Measurements from ENCODE around the gene ZNHIT2. TPM values are rescaled to one million over a fixed set of nuclear protein-coding genes. Genes with fewer than 3 reads are reported as not detected.

ZNHIT2 gene
- total RNA-seq, 1 experiment from 2014 or later = 48.2 TPM

DNA sequence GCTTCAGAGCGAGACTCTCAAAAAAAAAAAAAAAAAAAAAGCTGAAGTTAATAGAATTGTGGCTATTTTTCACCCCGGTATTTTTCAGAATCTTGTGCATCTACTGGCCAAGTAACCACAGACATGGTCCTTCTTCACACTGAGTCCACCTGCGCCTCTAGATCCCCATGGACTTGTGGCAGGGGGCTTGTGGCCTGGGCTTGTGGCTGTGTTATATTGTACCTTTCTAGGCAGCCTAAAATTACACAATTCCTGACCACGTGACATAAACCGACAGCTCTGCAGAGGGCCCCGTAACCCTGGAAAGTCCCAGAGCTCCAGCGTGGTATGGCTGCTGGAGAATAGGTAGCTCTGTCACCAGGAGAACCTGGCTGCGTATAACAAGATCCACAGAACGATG lies 48.3 kb downstream of the ZNHIT2 start:
- H2AFZ ChIP-seq (ENCODE audit: low read length) = no peak overlapping the region
- no peak for ATAC-seq
- ChIA-PET CTCF (no interaction called here), POLR2A (ENCODE audit: unreplicated experiment) (interaction anchor here (0.6 kb wide), 1 partner anchor 28 kb away, joined by 4 read pairs; the partner anchor contains the start of gene SAC3D1)
- H3K9me3 ChIP-seq (ENCODE audit: low read length) = no peaks in the 10 kb centered on the region
- H3K36me3 ChIP-seq (ENCODE audit: low read depth, low read length) = no peaks in the 10 kb centered on the region
- no peaks in the 10 kb centered on the region for H3K9me2 ChIP-seq (replicated peaks; ENCODE audit: low read length)
- TF ChIP-seq EZH2phosphoT487 (IDR thresholded peaks at IDR 0.05; ENCODE audit: borderline replicate concordance, low read length) (no peak), EZH2 (IDR thresholded peaks at IDR 0.05; ENCODE audit: low read length, unreplicated experiment) (no peak)
- TF ChIP-seq, protein P1, sequence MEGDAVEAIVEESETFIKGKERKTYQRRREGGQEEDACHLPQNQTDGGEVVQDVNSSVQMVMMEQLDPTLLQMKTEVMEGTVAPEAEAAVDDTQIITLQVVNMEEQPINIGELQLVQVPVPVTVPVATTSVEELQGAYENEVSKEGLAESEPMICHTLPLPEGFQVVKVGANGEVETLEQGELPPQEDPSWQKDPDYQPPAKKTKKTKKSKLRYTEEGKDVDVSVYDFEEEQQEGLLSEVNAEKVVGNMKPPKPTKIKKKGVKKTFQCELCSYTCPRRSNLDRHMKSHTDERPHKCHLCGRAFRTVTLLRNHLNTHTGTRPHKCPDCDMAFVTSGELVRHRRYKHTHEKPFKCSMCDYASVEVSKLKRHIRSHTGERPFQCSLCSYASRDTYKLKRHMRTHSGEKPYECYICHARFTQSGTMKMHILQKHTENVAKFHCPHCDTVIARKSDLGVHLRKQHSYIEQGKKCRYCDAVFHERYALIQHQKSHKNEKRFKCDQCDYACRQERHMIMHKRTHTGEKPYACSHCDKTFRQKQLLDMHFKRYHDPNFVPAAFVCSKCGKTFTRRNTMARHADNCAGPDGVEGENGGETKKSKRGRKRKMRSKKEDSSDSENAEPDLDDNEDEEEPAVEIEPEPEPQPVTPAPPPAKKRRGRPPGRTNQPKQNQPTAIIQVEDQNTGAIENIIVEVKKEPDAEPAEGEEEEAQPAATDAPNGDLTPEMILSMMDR (conservative IDR thresholded peaks at IDR 0.05; ENCODE audit: low read depth, low read length) = no peak
- H4K20me1 ChIP-seq (ENCODE audit: low read length) = no peaks in the 10 kb centered on the region
- no peaks in the 10 kb centered on the region for H3F3A ChIP-seq (ENCODE audit: low read length, unreplicated experiment)
- intact Hi-C loops (cut with micrococcal nuclease) = no loop called here
- H3K27me3 ChIP-seq (ENCODE audit: low read length) = no peaks in the 10 kb centered on the region
- H3K79me2 ChIP-seq (ENCODE audit: low read length) = no peaks in the 10 kb centered on the region
- no peak overlapping the region for H3K4me2 ChIP-seq (ENCODE audit: low read length)
- no peak overlapping the region for H3K9ac ChIP-seq (ENCODE audit: low read length)
- no peaks in the 10 kb centered on the region for H3K4me1 ChIP-seq (ENCODE audit: insufficient read depth, low read length)
- DNase-seq = no peak
- H3K27ac ChIP-seq (ENCODE audit: low read length) = no peak overlapping the region
- no peak overlapping the region for H3K4me3 ChIP-seq (ENCODE audit: low read length)
- no TSS peak for BruUV-seq (replicated peaks)

GRCh38 chr11:65067446-65067845 lies 50.1 kb downstream of the ZNHIT2 start:
- Histone ChIP-seq H3F3A (ENCODE audit: low read length, unreplicated experiment) (no peaks in the 10 kb centered on the region), H3K27me3 (ENCODE audit: low read length) (no peaks in the 10 kb centered on the region), H4K20me1 (ENCODE audit: low read length) (no peaks in the 10 kb centered on the region), H3K9me2 (replicated peaks; ENCODE audit: low read length) (no peaks in the 10 kb centered on the region), H2AFZ (ENCODE audit: low read length) (no peak overlapping the region), H3K4me1 (ENCODE audit: insufficient read depth, low read length) (no peaks in the 10 kb centered on the region), H3K4me2 (ENCODE audit: low read length) (no peak overlapping the region), H3K4me3 (ENCODE audit: low read length) (no peak overlapping the region), H3K36me3 (ENCODE audit: low read depth, low read length) (no peaks in the 10 kb centered on the region), H3K27ac (ENCODE audit: low read length) (no peak overlapping the region), H3K9me3 (ENCODE audit: low read length) (no peaks in the 10 kb centered on the region), H3K9ac (ENCODE audit: low read length) (no peak overlapping the region), H3K79me2 (ENCODE audit: low read length) (no peaks in the 10 kb centered on the region)
- TF ChIP-seq EZH2 (IDR thresholded peaks at IDR 0.05; ENCODE audit: low read length, unreplicated experiment) (no peak), EZH2phosphoT487 (IDR thresholded peaks at IDR 0.05; ENCODE audit: borderline replicate concordance, low read length) (no peak)
- TF ChIP-seq, protein P1 (conservative IDR thresholded peaks at IDR 0.05; ENCODE audit: low read depth, low read length) = no peak
- ChIA-PET POLR2A (ENCODE audit: unreplicated experiment) (no interaction called here), CTCF (no interaction called here)
- intact Hi-C loops (cut with micrococcal nuclease) = no loop called here
- DNase-seq (no peak), ATAC-seq (no peak)
- BruUV-seq (replicated peaks) = no TSS peak

DNA sequence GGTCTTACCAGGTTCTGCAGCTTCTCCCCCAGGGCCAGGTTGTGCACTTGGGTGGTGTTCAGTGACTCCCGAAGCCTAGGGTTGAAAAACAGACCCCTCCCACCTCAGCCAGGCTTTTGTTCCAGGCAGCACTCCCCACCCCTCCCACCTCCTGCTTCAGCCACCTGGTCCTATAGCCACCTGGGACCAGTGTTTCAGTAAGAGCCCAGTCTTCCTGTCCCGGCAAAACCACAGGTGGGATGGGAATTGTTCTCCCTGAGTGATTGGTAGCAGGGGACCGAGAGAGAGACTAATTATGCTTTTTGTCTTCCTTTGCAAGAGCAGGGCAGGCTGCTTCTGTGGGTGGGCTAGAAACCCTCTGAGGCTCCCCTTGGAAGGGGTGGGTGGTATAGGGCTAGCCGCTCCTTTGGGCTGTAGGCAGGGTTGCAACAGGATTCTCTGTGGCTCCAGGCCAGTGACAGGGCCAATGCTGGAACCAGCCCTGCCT lies 50.7 kb downstream of the ZNHIT2 start:
- CTCF ChIA-PET = no interaction called here
- no peak for DNase-seq
- TF ChIP-seq EZH2phosphoT487 (IDR thresholded peaks at IDR 0.05; ENCODE audit: borderline replicate concordance, low read length) (no peak), EZH2 (IDR thresholded peaks at IDR 0.05; ENCODE audit: low read length, unreplicated experiment) (no peak)
- TF ChIP-seq, protein P1 (conservative IDR thresholded peaks at IDR 0.05; ENCODE audit: low read depth, low read length) = no peak
- H3K9me2 ChIP-seq (replicated peaks; ENCODE audit: low read length) = no peaks in the 10 kb centered on the region
- H3K27me3 ChIP-seq (ENCODE audit: low read length) = no peaks in the 10 kb centered on the region
- intact Hi-C loops (cut with micrococcal nuclease) = no loop called here
- no peak overlapping the region for H3K4me2 ChIP-seq (ENCODE audit: low read length)
- H4K20me1 ChIP-seq (ENCODE audit: low read length) = no peaks in the 10 kb centered on the region
- H3K36me3 ChIP-seq (ENCODE audit: low read depth, low read length) = no peaks in the 10 kb centered on the region
- ATAC-seq = no peak
- no peaks in the 10 kb centered on the region for H3K79me2 ChIP-seq (ENCODE audit: low read length)
- no peaks in the 10 kb centered on the region for H3K4me1 ChIP-seq (ENCODE audit: insufficient read depth, low read length)
- POLR2A ChIA-PET (ENCODE audit: unreplicated experiment) = no interaction called here
- no peak overlapping the region for H3K27ac ChIP-seq (ENCODE audit: low read length)
- no peak overlapping the region for H3K4me3 ChIP-seq (ENCODE audit: low read length)
- H3F3A ChIP-seq (ENCODE audit: low read length, unreplicated experiment) = no peaks in the 10 kb centered on the region
- no TSS peak for BruUV-seq (replicated peaks)
- H2AFZ ChIP-seq (ENCODE audit: low read length) = no peak overlapping the region
- H3K9ac ChIP-seq (ENCODE audit: low read length) = no peak overlapping the region
- H3K9me3 ChIP-seq (ENCODE audit: low read length) = no peaks in the 10 kb centered on the region
